Measurements from ENCODE around the gene ALPI.

ALPI gene

DNA sequence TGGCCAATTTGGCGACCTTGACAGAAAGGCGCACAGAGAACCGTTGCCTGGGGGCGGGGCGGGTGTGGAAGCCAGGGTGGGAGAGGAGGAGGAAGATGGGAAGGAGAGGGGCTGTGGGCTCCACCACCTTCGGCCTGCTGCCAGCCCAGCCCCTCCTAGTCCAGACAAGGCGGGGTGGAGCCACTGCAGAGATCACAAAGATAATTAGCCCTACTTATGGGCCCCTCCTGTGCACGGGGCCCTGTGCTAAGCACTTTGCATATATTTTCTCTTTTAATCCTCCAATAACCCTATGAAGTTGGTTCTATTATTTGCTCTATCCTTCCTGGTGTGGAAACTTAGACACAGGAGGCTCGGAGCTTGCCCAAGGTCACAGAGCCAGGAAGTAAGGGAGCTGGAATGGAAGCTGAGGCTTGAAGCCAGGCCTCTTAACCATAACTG lies 45.4 kb downstream of the ALPI start:
- DNase-seq (ENCODE audit: low read depth in 3 of 3), result no peak

- no peak for DNase-seq (ENCODE audit: low read depth in 3 of 3)
Observed at GRCh38 chr2:232501794-232502390, 45.9 kb downstream of the ALPI start.

GRCh38 chr2:232502511-232502910 lies 46.6 kb downstream of the ALPI start:
- no peak for DNase-seq (ENCODE audit: low read depth in 3 of 3)

GRCh38 chr2:232502911-232503808 lies 47.2 kb downstream of the ALPI start:
- peak in 2 of 3 experiments; percentile 6 to 45 for DNase-seq (ENCODE audit: low read depth in 3 of 3)

DNA sequence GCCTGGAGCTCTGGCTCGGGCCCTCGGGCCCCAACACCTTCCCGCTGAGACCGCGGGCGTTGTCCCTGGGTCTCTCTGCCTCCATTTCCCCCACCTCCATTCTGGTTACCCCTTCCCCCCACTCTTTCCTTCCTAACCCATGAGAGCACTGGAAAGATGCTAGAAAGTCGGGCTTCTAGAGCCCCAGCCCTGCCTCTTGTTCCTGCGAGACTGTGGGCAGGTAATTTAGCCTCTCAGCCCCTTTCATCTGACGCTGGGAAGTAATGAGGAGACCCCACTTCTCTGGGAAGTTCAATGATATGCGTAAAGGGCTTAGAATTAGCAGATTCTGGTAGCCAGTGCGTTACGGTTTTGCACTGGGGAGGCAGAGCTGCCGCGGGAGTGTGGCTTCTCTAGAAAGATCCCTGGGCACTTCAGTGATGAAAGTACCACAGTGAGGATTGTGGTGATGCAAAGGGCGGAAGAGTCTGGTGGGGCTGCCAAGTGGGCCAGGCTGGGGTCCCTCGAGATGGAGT lies 47.9 kb downstream of the ALPI start:
- DNase-seq (ENCODE audit: low read depth in 3 of 3), result no peak

GRCh38 chr2:232504438-232504837 lies 48.5 kb downstream of the ALPI start:
- no peak for DNase-seq (ENCODE audit: low read depth in 3 of 3)

GRCh38 chr2:232505856-232506255 lies 49.9 kb downstream of the ALPI start:
- DNase-seq (ENCODE audit: low read depth in 3 of 3), result no peak

DNA sequence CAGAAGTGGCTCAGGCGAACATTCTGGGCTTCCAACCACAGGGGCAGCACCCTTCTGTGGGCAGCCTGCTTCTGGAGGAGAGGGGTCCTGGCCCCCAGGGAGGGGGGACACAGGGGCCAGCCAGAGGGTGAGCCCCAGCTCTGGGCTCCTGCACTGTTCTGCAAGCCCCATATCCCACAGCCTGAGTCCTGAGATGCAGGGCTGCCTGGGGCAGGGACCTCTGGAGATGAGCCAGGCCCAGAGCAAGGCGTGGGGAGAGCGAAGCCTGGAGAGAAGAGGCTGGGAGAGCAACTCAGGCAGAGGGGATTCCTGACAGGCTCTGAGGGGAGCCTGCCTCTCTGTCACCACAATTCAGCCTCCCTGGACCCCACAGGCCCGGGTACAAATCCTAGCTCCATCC lies 50.8 kb downstream of the ALPI start:
- no peak for DNase-seq (ENCODE audit: low read depth in 3 of 3)

GRCh38 chr2:232508251-232508650 lies 52.3 kb downstream of the ALPI start:
- no peak for DNase-seq (ENCODE audit: low read depth in 3 of 3)

All from stimulated activated CD4-positive, alpha-beta T cell treated with anti-CD3 and anti-CD28 coated beads, TNF-alpha, amount 100 ng/mL, for 24 hours (primary cell).